ENCODE data around the gene STRN. TPM values are rescaled to one million over a fixed set of nuclear protein-coding genes. Genes with fewer than 3 reads are reported as not detected.

STRN gene
- total RNA-seq, 6 donors from 2014 or later = 14.0 to 36.4 (median 21.7) TPM

- peaks cover 23 to 37% (median 31%) of the 10 kb centered on the region in 4 donors for H3K4me1 ChIP-seq
- 19 to 24% methylated on average over 15 of the region's 15 CpGs for WGBS, 2 donors
- no peaks in the 10 kb centered on the region for H3K27me3 ChIP-seq
- peak overlapping the region; percentile 59 to 100 (median 96) for H3K4me3 ChIP-seq
- H3K36me3 ChIP-seq = no peaks in the 10 kb centered on the region
- peak overlapping the region; percentile 84 to 98 (median 92) for H3K27ac ChIP-seq
- DNase-seq (no peak), ATAC-seq (ENCODE audit: low FRiP score in 2 of 2) (no peak)
- H3K9me3 ChIP-seq = no peaks in the 10 kb centered on the region
- no peak for TF ChIP-seq POLR2A (IDR thresholded peaks at IDR 0.05)
- no peak for TF ChIP-seq EP300 (IDR thresholded peaks at IDR 0.05)
- no peak for TF ChIP-seq POLR2AphosphoS5 (IDR thresholded peaks at IDR 0.05)
- TF ChIP-seq, protein P1, sequence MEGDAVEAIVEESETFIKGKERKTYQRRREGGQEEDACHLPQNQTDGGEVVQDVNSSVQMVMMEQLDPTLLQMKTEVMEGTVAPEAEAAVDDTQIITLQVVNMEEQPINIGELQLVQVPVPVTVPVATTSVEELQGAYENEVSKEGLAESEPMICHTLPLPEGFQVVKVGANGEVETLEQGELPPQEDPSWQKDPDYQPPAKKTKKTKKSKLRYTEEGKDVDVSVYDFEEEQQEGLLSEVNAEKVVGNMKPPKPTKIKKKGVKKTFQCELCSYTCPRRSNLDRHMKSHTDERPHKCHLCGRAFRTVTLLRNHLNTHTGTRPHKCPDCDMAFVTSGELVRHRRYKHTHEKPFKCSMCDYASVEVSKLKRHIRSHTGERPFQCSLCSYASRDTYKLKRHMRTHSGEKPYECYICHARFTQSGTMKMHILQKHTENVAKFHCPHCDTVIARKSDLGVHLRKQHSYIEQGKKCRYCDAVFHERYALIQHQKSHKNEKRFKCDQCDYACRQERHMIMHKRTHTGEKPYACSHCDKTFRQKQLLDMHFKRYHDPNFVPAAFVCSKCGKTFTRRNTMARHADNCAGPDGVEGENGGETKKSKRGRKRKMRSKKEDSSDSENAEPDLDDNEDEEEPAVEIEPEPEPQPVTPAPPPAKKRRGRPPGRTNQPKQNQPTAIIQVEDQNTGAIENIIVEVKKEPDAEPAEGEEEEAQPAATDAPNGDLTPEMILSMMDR (IDR thresholded peaks at IDR 0.05) = no peak
Observed at GRCh38 chr2:36967236-36967876, 1.0 kb upstream of the STRN start.

DNA sequence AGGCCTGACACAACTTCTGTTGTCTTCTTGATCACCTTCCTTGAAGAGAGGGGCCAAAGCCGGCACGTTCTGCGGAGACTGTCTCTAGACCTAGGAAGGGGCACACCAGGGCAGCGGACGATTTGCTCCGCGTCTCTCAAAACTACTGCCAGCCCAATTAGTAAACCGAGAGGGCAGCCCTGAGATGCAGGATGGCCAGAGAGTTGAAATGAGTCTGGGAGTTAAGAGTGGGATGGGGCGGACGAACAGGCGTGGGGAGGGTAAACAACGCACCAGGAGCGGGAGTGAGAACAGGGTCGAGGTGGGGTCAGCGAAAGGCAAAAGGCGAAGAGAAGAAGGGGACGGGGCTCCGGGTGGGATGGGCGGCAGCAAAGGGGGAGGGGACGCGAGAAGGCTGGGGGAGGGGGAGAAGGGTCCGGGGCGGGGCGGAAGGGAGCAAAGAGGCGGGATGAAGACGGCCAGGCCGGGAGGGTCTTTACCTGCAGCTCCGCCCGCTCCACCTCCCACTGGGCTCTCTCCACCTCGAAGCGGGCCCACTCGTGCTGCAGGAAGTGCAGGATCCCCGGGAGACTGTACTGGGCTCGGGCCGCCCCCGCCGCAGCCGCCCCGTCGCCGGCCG is 476 bp downstream of the STRN start:
- peak; percentile 41 to 49 for ATAC-seq (ENCODE audit: low FRiP score in 2 of 2)
- peaks cover 23 to 37% (median 31%) of the 10 kb centered on the region in 4 donors for H3K4me1 ChIP-seq
- no peaks in the 10 kb centered on the region for H3K36me3 ChIP-seq
- WGBS, 2 donors = 0 to 1% methylated on average over 32 to 39 of the region's 42 CpGs
- peak in 1 of 2 donors; percentile 59 for DNase-seq
- H3K27me3 ChIP-seq = no peaks in the 10 kb centered on the region
- H3K4me3 ChIP-seq = peak overlapping the region; percentile 79 to 100 (median 96)
- TF ChIP-seq POLR2AphosphoS5 (IDR thresholded peaks at IDR 0.05) (no peak), EP300 (IDR thresholded peaks at IDR 0.05) (no peak), POLR2A (IDR thresholded peaks at IDR 0.05) (no peak)
- TF ChIP-seq, protein P1 (IDR thresholded peaks at IDR 0.05) = no peak
- H3K27ac ChIP-seq = peak overlapping the region; percentile 83 to 98 (median 92)
- H3K9me3 ChIP-seq = no peaks in the 10 kb centered on the region

DNA sequence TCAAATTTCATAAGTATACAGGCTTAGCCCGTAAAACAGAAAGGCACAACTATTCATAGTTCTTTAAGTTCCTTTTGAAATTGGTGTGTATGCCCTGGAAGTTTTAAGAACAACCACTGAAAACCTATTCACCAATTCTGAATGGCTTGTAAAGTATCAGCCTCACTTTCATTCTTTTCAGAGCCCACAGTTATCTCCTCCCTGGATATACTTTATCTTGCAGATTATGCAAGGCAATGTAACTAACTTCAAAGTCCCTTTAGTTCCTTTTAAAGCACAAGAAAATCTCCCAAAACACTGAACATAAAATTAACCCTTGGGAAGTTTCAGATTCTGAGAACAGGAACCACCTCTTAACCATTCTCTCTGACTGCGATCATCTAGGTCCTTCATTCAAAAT is 1.1 kb downstream of the STRN start:
- H3K27me3 ChIP-seq = no peaks in the 10 kb centered on the region
- TF ChIP-seq, protein P1 (IDR thresholded peaks at IDR 0.05) = no peak
- TF ChIP-seq EP300 (IDR thresholded peaks at IDR 0.05) (no peak), POLR2A (IDR thresholded peaks at IDR 0.05) (no peak), POLR2AphosphoS5 (IDR thresholded peaks at IDR 0.05) (no peak)
- no peak for ATAC-seq (ENCODE audit: low FRiP score in 2 of 2)
- no peaks in the 10 kb centered on the region for H3K9me3 ChIP-seq
- H3K36me3 ChIP-seq = no peaks in the 10 kb centered on the region
- DNase-seq = no peak
- H3K4me1 ChIP-seq = peaks cover 23 to 39% (median 31%) of the 10 kb centered on the region in 4 donors
- 33 to 40% methylated on average over 2 of the region's 2 CpGs for WGBS, 2 donors
- H3K27ac ChIP-seq = peak overlapping the region in 2 of 4 donors; percentile 92 to 98
- peak overlapping the region; percentile 79 to 100 (median 96) for H3K4me3 ChIP-seq

DNA sequence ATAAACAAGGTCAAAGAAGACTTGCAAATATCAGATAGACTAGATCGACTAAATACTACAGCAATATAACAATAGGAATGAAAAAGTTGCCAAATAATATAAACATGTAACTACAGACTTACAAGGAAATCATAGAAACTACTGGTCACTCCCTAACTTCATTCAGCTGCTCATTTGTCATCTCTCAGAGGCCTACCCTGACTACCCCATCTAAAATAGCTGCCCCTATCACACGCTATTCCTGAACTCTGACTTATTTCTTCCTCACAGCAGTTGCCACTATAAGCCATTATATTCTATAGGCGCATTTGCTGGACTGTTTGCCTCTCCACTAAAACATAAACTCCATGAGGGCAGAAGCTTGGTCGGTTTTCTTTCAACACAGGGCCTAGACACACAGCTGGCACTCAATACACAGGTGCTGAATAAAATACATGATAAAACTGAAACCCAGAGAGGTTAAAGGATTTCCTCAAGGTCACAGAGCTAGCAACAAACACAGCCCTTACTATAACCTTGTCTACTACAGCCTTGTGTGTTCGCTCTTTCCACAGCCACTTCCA is 1.8 kb downstream of the STRN start:
- DNase-seq = no peak
- Histone ChIP-seq H3K9me3 (no peaks in the 10 kb centered on the region), H3K27me3 (no peaks in the 10 kb centered on the region), H3K36me3 (no peaks in the 10 kb centered on the region), H3K4me1 (peaks cover 23 to 44% (median 33%) of the 10 kb centered on the region in 4 donors), H3K27ac (peak overlapping the region in 1 of 4 donors; percentile 2), H3K4me3 (peak overlapping the region in 1 of 4 donors; percentile 92)
- WGBS, 2 donors = 75 to 82% methylated on average over 5 of the region's 5 CpGs
- no peak for TF ChIP-seq POLR2AphosphoS5 (IDR thresholded peaks at IDR 0.05)
- ATAC-seq (ENCODE audit: low FRiP score in 2 of 2) = no peak

DNA sequence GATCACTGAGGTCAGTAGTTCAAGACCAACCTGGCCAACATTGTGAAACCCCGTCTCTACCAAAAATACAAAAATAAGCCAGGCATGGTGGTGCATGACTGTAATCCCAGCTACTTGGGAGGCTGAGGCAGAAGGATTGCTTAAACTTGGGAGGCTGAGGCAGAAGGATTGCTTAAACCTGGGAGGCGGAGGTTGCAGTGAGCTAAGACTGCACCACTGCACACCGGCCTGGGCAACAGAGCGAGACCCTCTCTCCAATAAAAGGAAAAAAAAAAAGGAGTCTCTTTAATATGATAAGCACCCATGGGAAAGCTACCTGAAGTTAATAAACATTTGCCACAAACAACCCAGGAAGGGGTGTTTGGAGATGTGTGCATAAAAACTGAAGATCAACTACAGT is 2.6 kb downstream of the STRN start:
- H3K9me3 ChIP-seq = no peaks in the 10 kb centered on the region
- no peak for DNase-seq
- H3K27me3 ChIP-seq = no peaks in the 10 kb centered on the region
- no peak for TF ChIP-seq EP300 (IDR thresholded peaks at IDR 0.05)
- TF ChIP-seq, protein P1 (IDR thresholded peaks at IDR 0.05) = no peak
- no peak for TF ChIP-seq POLR2A (IDR thresholded peaks at IDR 0.05)
- TF ChIP-seq POLR2AphosphoS5 (IDR thresholded peaks at IDR 0.05) = no peak
- H3K4me3 ChIP-seq = no peak overlapping the region
- WGBS, 2 donors = 96% methylated on average over 4 of the region's 4 CpGs
- H3K4me1 ChIP-seq = peaks cover 23 to 44% (median 33%) of the 10 kb centered on the region in 4 donors
- H3K36me3 ChIP-seq = no peaks in the 10 kb centered on the region
- H3K27ac ChIP-seq = no peak overlapping the region
- ATAC-seq (ENCODE audit: low FRiP score in 2 of 2) = no peak

Measured in upper lobe of left lung (tissue), 6 donors.